DLD1 (cell line): ENCODE results near the gene FAM78B.

Experiments used
- in situ Hi-C: cut with HindIII; loops from 2 replicates; pipeline ENCODE4 v1.10.0; 2017; ENCODE audit warnings: low sequenced_read_pairs

The FAM78B gene

GRCh38 chr1:166122873-166123466 lies 43.8 kb downstream of the FAM78B start:
- in situ Hi-C loops = no loop called here

DNA sequence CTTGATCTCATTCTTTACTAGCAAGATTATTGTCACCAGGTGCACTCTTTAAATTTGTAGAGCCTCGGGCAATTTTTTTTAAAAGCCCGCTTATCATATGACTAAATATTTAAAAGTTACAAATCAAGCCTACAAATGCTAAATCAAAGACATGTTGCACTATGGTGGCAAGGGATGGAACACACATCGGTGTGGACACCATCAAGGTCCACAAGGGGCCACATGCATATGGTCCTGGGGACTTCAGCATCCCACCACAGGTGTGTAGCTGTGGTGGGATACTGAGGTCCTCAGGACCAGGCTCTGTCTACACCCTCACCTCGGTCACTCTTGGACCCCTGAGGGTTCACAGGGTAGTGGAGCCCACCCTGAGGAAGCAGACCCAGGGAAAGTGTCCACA lies 45.8 kb downstream of the FAM78B start:
- in situ Hi-C loops = no loop called here

GRCh38 chr1:166120281-166120680 lies 46.5 kb downstream of the FAM78B start:
- in situ Hi-C loops = no loop called here

DNA sequence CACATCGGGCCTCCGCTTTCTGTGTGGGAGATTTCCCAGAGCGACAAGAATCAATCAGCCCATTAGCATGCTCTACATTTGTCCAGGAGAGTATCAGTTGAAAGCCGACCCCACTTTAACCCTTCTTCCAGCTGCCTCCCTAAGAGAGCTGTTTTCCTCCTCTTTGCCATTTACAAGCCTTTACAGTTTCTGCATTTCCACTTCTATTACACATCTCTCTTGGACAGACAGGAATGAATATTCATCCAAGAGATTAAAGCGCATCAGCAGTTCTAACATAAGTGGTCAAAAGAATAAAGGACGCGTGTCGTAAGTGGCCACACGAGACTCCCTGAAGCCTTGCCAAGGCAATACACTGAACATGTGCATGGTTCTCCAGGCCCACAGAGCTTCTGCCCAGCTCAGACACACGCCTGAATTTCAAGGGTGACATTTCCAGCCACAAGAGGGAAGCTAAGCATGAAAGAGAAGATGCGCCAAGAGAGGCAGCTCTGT lies 47.3 kb downstream of the FAM78B start:
- in situ Hi-C loops = no loop called here

- in situ Hi-C loops = no loop called here
Observed at GRCh38 chr1:166117776-166118175, 49.0 kb downstream of the FAM78B start.

DNA sequence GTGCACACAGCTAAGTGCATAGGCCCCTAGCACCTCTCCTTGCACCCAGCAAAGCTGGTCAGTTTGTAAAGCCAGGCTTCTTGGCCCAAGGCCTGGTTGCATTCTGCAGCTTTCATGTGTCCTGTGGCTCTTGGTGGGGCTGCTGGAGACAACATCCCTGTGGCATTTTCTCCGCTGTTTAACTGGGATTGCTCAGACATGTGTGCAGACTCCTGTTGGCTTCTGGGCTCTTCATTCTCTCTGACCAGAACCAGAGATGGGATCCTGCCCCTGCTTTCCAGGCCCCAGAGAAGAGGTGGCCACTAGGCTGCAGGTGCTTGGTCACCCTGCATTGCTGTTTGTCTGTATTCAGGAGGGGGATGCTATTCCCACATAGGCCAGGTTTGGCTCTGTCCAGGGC lies 50.8 kb downstream of the FAM78B start:
- in situ Hi-C loops = no loop called here

DNA sequence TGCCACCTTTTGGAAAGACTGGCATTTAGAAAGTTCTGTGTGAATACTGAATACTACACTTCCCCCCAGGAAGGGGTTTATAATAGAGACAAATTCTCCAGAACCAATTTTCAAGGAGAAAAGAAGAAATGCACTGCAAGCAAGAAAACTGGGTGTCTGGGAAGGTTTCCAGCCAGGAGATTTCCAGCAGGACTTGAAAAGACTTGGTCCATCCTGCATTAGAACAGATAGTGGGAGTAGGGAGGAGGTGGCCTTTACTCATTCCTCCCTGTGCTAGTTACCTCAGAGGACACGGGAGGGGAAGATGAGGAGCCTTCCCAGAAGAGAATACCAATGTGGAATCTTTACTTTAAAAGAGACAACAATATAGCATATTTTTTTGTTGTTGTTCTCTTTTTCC lies 52.4 kb downstream of the FAM78B start:
- in situ Hi-C loops = no loop called here

DNA sequence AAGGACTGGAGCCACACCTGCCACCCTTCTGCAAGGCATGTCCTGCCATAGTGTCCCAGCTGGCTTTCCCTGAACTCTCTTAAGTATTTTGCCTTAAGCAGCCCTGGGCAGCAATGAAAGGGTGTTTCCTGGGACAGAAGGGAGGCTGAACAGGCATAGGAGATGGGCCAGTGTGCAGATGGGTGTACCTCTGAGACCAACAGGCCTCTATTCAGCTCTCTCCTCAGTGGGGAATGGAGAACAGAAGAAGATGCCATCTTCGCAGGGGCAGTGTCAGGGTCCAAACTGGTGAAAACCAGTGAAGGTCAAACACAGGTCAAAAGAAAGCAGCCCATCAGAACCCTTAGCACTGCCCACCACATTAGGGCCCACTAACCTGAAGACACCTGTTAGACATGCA lies 53.2 kb downstream of the FAM78B start:
- in situ Hi-C loops = no loop called here

GRCh38 chr1:166113031-166113430 lies 53.8 kb downstream of the FAM78B start:
- in situ Hi-C loops = no loop called here

GRCh38 chr1:166112425-166112824 lies 54.4 kb downstream of the FAM78B start:
- in situ Hi-C loops = no loop called here

DNA sequence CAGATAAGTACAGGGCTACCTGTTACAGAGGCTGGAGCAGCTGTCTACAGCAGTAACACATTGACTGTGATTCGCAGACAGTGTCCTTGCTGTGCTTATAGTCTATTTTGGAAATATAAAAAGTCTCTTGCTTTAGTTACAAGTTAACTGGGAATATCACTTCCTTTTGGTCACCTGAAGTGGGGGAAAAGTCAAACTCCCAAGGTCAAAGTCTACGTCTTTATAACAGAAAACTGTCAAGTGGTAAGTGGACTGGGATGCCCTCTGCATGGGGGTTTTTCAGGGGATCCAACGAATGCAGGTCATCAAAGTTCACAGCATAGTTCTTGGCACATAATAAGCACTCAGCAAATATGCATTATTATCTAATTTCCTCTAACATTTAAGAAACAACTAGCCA lies 55.4 kb downstream of the FAM78B start:
- in situ Hi-C loops = no loop called here

DNA sequence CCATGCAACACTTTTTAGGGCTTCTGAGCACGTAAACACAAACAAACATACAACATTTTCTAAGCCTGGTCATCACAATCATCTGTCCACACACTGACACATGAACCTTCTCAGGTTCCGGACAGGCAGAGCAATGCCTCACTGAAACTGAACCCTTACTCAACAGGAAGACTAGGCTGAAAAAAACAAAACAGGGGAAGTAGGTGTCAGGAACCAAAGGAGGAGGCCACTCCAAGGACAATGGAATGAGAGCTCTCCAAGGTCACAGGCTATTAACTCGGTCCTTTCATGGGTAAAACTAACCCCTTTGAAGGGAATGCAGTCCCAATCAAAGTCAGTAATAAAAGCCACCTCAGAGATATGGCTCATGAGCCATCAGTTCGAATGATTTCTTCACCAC lies 76.6 kb downstream of the FAM78B start:
- in situ Hi-C loops = no loop called here

GRCh38 chr1:166089804-166090203 lies 77.0 kb downstream of the FAM78B start:
- in situ Hi-C loops = no loop called here

- in situ Hi-C loops = no loop called here
Observed at GRCh38 chr1:166088572-166088955, 78.2 kb downstream of the FAM78B start.

DNA sequence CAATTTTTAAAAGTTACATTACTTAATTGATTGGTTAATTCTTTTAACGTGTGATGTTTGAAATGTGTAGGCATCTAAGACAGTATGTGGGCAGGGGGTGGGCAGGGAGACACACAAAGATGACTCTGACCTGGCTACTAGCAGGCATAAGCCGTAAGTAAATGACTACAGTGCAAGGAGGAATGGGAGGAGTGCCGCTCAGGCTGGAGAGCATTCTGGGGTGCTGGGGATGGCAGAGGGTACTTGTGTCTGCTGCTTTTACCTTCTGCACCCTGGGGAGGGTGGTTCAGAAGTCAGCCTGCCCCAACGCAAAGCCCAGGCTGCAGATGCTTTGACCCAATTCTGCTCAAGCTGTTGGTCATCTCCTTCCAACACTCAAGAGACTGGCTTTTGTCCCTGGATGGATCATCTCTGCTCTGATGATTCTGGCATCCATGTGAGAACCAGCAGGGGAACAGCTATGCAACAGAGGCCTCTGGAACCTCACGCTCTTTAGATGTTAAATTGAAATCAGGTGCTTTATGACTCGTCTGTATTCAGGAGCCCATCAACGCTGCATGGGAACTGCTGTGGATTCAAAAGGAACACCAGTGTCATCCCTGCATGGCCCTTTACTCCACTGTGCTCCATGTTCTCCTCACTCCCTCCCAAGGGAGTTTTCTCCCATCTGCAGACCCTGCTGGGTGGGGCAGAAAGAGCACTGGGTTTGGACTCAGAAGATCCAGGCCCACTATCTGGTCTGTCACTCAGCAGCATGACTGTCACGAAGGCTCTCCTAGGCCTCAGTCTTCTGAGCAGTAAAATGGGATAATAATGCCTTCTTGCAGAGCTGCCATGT lies 78.8 kb downstream of the FAM78B start:
- in situ Hi-C loops = no loop called here

GRCh38 chr1:166086113-166086883 lies 80.5 kb downstream of the FAM78B start:
- in situ Hi-C loops = no loop called here

GRCh38 chr1:166084613-166085012 lies 82.2 kb downstream of the FAM78B start:
- in situ Hi-C loops = no loop called here

GRCh38 chr1:166083887-166084286 lies 82.9 kb downstream of the FAM78B start:
- in situ Hi-C loops = no loop called here

GRCh38 chr1:166082601-166083000 lies 84.2 kb downstream of the FAM78B start:
- in situ Hi-C loops = no loop called here

- in situ Hi-C loops = no loop called here
Observed at GRCh38 chr1:166080967-166081870, 85.6 kb downstream of the FAM78B start.
